GM23338 (cell line): Measurements from ENCODE around the gene DCAF16.

Source experiments
- CREB1 ChIP-seq: fragments of 250-450 bp; sonication (Bioruptor Pico); IDR thresholded peaks from 2 replicates; pipeline ENCODE4 v1.5.0; 2020; ENCODE audit warnings: low read depth, mild to moderate bottlenecking, moderate library complexity
- EZH2 ChIP-seq: fragments of 200-600 bp; sonication (generic); IDR thresholded peaks from one replicate; pipeline ENCODE4 v1.8.0; 2017; ENCODE audit warnings: antibody characterized with exemption, mild to moderate bottlenecking, low read depth; ENCODE audit not compliant: unreplicated experiment
- EZH2phosphoT487 ChIP-seq: fragments of 200-600 bp; sonication (generic); IDR thresholded peaks from one replicate; pipeline ENCODE4 v1.8.1; 2018; ENCODE audit warnings: antibody characterized with exemption; ENCODE audit not compliant: unreplicated experiment
- JUNB ChIP-seq: IDR thresholded peaks from one replicate; pipeline ENCODE4 v1.6.1; 2016; ENCODE audit warnings: antibody characterized with exemption; ENCODE audit not compliant: unreplicated experiment
- NANOG ChIP-seq: IDR thresholded peaks from 2 replicates; pipeline ENCODE4 v1.6.1; 2016; ENCODE audit warnings: antibody characterized with exemption, borderline replicate concordance
- POLR2AphosphoS5 ChIP-seq: IDR thresholded peaks from 2 replicates; pipeline ENCODE4 v1.6.1; 2016; ENCODE audit warnings: antibody characterized with exemption, low read depth
- STAT1 ChIP-seq: IDR thresholded peaks from one replicate; pipeline ENCODE4 v1.6.1; 2016; ENCODE audit warnings: antibody characterized with exemption; ENCODE audit not compliant: unreplicated experiment
- ZNF114 ChIP-seq: fragments of 250-450 bp; sonication (Bioruptor Pico); IDR thresholded peaks from 2 replicates; pipeline ENCODE4 v1.5.0; 2020; ENCODE audit warnings: mild to moderate bottlenecking, moderate library complexity
- ZNF331 ChIP-seq: fragments of 250-450 bp; sonication (Bioruptor Pico); IDR thresholded peaks from 2 replicates; pipeline ENCODE4 v1.5.0; 2020; ENCODE audit warnings: low read depth, mild to moderate bottlenecking, moderate library complexity
- TF ChIP-seq, protein P1 (sequence below), 2 experiments: fragments of 200-600 bp in 1 of 2; sonication (generic) in 1 of 2; conservative IDR thresholded peaks; 2 replicates each; pipeline versions ENCODE4 v1.5.1 to v1.6.1; 2016 to 2017; ENCODE audit warnings: antibody characterized with exemption in 2 of 2, low read depth in 2 of 2, mild to moderate bottlenecking in 2 of 2, moderate library complexity in 1 of 2
- TF ChIP-seq, protein P2 (sequence below): fragments of 250-450 bp; sonication (Bioruptor Pico); IDR thresholded peaks from 2 replicates; pipeline ENCODE4 v1.5.0; 2020; ENCODE audit warnings: mild to moderate bottlenecking, moderate library complexity
- TF ChIP-seq, protein P3 (sequence below): IDR thresholded peaks from one replicate; pipeline ENCODE4 v1.6.1; 2018; ENCODE audit warnings: antibody characterized with exemption; ENCODE audit not compliant: unreplicated experiment
- TF ChIP-seq, protein P4 (sequence below): IDR thresholded peaks from 2 replicates; pipeline ENCODE4 v1.6.1; 2016; ENCODE audit warnings: antibody characterized with exemption

DNA sequence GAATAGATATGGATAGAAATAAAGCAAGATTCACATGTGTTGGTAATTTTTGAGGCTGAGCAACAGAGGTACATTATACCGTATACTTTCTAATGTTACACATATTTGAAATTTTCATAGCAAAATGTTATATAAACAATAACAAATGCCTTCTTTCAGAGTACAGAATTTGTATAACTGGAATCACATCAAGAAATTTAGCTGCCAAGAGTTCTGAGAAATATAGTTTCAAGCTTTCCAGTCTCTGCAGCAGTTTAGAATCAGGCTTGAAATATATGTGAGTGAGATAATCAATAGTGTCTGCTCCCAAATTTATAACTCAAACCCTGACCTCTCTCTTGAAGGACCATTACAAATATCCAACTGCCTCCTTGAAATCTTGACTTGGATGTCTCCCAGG lies 52.9 kb downstream of the DCAF16 start:
- TF ChIP-seq CREB1 (no peak), EZH2 (no peak), NANOG (no peak), POLR2AphosphoS5 (no peak), ZNF331 (no peak), JUNB (no peak), EZH2phosphoT487 (no peak), ZNF114 (CRISPR knock-in tag) (no peak), STAT1 (no peak)
- TF ChIP-seq, protein P1, sequence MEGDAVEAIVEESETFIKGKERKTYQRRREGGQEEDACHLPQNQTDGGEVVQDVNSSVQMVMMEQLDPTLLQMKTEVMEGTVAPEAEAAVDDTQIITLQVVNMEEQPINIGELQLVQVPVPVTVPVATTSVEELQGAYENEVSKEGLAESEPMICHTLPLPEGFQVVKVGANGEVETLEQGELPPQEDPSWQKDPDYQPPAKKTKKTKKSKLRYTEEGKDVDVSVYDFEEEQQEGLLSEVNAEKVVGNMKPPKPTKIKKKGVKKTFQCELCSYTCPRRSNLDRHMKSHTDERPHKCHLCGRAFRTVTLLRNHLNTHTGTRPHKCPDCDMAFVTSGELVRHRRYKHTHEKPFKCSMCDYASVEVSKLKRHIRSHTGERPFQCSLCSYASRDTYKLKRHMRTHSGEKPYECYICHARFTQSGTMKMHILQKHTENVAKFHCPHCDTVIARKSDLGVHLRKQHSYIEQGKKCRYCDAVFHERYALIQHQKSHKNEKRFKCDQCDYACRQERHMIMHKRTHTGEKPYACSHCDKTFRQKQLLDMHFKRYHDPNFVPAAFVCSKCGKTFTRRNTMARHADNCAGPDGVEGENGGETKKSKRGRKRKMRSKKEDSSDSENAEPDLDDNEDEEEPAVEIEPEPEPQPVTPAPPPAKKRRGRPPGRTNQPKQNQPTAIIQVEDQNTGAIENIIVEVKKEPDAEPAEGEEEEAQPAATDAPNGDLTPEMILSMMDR (conservative IDR thresholded peaks at IDR 0.05; ENCODE audit: low read depth in 2 of 2): no peak
- TF ChIP-seq, protein P2, sequence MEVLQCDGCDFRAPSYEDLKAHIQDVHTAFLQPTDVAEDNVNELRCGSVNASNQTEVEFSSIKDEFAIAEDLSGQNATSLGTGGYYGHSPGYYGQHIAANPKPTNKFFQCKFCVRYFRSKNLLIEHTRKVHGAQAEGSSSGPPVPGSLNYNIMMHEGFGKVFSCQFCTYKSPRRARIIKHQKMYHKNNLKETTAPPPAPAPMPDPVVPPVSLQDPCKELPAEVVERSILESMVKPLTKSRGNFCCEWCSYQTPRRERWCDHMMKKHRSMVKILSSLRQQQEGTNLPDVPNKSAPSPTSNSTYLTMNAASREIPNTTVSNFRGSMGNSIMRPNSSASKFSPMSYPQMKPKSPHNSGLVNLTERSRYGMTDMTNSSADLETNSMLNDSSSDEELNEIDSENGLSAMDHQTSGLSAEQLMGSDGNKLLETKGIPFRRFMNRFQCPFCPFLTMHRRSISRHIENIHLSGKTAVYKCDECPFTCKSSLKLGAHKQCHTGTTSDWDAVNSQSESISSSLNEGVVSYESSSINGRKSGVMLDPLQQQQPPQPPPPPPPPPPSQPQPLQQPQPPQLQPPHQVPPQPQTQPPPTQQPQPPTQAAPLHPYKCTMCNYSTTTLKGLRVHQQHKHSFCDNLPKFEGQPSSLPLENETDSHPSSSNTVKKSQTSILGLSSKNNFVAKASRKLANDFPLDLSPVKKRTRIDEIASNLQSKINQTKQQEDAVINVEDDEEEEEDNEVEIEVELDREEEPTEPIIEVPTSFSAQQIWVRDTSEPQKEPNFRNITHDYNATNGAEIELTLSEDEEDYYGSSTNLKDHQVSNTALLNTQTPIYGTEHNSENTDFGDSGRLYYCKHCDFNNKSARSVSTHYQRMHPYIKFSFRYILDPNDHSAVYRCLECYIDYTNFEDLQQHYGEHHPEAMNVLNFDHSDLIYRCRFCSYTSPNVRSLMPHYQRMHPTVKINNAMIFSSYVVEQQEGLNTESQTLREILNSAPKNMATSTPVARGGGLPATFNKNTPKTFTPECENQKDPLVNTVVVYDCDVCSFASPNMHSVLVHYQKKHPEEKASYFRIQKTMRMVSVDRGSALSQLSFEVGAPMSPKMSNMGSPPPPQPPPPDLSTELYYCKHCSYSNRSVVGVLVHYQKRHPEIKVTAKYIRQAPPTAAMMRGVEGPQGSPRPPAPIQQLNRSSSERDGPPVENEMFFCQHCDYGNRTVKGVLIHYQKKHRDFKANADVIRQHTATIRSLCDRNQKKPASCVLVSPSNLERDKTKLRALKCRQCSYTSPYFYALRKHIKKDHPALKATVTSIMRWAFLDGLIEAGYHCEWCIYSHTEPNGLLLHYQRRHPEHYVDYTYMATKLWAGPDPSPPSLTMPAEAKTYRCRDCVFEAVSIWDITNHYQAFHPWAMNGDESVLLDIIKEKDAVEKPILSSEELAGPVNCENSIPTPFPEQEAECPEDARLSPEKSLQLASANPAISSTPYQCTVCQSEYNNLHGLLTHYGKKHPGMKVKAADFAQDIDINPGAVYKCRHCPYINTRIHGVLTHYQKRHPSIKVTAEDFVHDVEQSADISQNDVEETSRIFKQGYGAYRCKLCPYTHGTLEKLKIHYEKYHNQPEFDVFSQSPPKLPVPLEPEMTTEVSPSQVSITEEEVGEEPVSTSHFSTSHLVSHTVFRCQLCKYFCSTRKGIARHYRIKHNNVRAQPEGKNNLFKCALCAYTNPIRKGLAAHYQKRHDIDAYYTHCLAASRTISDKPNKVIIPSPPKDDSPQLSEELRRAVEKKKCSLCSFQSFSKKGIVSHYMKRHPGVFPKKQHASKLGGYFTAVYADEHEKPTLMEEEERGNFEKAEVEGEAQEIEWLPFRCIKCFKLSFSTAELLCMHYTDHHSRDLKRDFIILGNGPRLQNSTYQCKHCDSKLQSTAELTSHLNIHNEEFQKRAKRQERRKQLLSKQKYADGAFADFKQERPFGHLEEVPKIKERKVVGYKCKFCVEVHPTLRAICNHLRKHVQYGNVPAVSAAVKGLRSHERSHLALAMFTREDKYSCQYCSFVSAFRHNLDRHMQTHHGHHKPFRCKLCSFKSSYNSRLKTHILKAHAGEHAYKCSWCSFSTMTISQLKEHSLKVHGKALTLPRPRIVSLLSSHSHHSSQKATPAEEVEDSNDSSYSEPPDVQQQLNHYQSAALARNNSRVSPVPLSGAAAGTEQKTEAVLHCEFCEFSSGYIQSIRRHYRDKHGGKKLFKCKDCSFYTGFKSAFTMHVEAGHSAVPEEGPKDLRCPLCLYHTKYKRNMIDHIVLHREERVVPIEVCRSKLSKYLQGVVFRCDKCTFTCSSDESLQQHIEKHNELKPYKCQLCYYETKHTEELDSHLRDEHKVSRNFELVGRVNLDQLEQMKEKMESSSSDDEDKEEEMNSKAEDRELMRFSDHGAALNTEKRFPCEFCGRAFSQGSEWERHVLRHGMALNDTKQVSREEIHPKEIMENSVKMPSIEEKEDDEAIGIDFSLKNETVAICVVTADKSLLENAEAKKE (CRISPR knock-in tag): no peak
- TF ChIP-seq, protein P3, sequence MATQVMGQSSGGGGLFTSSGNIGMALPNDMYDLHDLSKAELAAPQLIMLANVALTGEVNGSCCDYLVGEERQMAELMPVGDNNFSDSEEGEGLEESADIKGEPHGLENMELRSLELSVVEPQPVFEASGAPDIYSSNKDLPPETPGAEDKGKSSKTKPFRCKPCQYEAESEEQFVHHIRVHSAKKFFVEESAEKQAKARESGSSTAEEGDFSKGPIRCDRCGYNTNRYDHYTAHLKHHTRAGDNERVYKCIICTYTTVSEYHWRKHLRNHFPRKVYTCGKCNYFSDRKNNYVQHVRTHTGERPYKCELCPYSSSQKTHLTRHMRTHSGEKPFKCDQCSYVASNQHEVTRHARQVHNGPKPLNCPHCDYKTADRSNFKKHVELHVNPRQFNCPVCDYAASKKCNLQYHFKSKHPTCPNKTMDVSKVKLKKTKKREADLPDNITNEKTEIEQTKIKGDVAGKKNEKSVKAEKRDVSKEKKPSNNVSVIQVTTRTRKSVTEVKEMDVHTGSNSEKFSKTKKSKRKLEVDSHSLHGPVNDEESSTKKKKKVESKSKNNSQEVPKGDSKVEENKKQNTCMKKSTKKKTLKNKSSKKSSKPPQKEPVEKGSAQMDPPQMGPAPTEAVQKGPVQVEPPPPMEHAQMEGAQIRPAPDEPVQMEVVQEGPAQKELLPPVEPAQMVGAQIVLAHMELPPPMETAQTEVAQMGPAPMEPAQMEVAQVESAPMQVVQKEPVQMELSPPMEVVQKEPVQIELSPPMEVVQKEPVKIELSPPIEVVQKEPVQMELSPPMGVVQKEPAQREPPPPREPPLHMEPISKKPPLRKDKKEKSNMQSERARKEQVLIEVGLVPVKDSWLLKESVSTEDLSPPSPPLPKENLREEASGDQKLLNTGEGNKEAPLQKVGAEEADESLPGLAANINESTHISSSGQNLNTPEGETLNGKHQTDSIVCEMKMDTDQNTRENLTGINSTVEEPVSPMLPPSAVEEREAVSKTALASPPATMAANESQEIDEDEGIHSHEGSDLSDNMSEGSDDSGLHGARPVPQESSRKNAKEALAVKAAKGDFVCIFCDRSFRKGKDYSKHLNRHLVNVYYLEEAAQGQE: no peak
- TF ChIP-seq, protein P4, sequence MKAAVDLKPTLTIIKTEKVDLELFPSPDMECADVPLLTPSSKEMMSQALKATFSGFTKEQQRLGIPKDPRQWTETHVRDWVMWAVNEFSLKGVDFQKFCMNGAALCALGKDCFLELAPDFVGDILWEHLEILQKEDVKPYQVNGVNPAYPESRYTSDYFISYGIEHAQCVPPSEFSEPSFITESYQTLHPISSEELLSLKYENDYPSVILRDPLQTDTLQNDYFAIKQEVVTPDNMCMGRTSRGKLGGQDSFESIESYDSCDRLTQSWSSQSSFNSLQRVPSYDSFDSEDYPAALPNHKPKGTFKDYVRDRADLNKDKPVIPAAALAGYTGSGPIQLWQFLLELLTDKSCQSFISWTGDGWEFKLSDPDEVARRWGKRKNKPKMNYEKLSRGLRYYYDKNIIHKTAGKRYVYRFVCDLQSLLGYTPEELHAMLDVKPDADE: no peak
